CD4-positive, alpha-beta T cell treated with Interleukin-1 beta for 1 hour (primary cell): Measurements from ENCODE around the gene PRKAR2A.

Experiments
- DNase-seq, 2 donors: peaks; one replicate each; pipeline ENCODE4 v3.0.0-alpha.2; 2020 to 2022

The PRKAR2A gene

GRCh38 chr3:48847504-48848423 lies at the start of gene PRKAR2A:
Gene PRKAR2A, minus strand, starts transcription at chr3:48847874. Its CDS starts 278 bp downstream, at chr3:48847596.
- peak; percentile 88 to 89 for DNase-seq

DNA sequence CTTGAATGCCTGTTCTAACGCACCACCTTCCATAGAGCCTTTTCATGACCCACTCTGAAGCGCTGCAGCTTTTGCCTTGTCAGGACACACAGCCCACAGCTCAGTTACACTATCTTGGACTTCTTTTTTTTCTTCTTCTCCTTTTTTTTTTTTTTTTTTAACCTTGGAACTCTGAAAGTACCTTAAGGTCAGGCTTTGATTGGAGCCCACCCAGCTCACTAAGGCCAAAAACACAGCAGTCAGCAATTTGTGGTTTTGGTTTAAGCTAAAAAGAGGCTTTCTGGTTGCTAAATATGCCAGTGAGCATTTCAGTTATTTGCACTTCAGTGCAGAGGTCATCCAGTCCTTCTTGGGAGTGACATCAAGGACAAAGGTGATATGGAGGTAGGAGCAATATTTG lies 49.3 kb upstream of the PRKAR2A start:
- no peak for DNase-seq

DNA sequence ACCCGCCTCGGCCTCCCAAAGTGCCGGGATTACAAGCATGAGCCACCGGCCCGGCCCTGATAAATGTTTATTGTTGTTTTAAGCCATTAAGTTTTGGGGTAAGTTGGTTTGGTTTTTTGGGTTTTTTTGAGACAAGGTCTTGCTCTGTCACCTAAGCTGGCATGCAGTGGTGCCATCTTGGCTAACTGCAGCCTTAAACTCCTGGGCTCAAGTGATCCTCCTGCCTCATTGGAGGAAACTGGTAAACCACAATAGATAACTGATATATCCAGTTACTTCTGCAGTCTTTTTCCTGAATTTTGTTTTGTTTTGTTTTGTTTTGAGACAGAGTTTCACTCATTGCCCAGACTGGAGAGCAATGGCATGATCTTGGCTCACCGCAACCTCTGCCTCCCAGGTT lies 46.8 kb upstream of the PRKAR2A start:
- DNase-seq = no peak

GRCh38 chr3:48891606-48892005 lies 43.9 kb upstream of the PRKAR2A start:
- no peak for DNase-seq

- DNase-seq = no peak
These were observed 38.1 kb upstream of the PRKAR2A start for GRCh38 chr3:48885753-48886152.

GRCh38 chr3:48881652-48882114 lies 34.0 kb upstream of the PRKAR2A start:
- DNase-seq = no peak

- DNase-seq = no peak
These were observed 33.3 kb upstream of the PRKAR2A start for GRCh38 chr3:48881006-48881405.

- no peak for DNase-seq
These were observed 32.3 kb upstream of the PRKAR2A start for GRCh38 chr3:48879994-48880377.

DNA sequence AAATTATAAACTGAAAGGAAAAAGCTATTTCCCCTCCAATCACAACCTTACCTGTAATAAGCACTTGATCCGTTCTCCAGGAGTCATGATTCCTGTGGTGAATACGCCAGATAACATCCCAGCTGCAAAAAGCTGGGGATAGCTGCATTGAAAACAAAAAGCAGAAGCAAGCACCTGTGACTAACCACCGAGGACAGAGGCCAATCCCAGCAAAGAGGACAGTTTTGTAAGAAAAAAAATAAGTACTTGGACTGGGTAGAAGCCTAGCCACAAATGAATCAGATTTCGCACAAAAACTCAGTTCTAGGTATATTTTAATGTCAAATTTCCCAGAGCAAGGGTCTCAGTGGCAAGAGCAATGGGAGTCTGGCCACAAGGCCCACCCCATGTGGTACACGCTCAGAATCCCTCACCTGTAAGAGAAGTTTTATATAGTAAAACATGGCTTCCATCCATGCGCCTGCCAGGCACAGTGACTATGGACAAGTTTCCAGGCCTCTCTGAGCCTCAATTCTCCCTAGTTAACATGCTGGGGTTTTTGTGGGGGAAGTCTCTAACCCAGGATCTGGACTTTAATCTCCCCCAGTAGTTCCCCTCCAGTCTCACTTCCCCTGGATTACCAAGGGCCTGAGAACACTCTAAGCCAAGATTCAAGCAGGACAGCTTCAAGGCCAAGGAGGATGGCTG lies 31.8 kb upstream of the PRKAR2A start:
- DNase-seq = no peak

- DNase-seq = no peak
These were observed 30.0 kb upstream of the PRKAR2A start for GRCh38 chr3:48877671-48878070.

DNA sequence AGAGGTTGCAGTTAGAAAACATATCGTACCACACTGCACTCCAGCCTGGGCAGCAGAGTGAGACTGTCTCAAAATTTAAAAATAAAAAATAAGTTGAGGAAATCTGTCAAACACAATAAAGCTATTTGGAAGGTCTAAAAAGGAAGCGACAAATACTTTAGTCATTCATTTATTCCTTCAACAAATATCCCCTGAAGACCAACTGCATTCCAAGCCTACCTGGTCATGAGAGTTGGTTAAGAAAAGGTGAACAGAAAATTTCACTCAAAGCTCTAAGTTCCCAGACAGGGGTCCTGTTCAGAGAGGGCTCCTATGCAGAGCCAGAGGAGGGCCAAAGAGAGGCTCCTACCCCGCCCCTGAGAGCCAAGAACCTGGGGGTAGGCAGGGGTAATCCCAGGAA lies 15.4 kb upstream of the PRKAR2A start:
- DNase-seq = no peak

GRCh38 chr3:48859206-48859605 lies 11.5 kb upstream of the PRKAR2A start:
- no peak for DNase-seq

- no peak for DNase-seq
These were observed 11.0 kb upstream of the PRKAR2A start for GRCh38 chr3:48858709-48859108.

- no peak for DNase-seq
These were observed 10.0 kb upstream of the PRKAR2A start for GRCh38 chr3:48857641-48858040.

DNA sequence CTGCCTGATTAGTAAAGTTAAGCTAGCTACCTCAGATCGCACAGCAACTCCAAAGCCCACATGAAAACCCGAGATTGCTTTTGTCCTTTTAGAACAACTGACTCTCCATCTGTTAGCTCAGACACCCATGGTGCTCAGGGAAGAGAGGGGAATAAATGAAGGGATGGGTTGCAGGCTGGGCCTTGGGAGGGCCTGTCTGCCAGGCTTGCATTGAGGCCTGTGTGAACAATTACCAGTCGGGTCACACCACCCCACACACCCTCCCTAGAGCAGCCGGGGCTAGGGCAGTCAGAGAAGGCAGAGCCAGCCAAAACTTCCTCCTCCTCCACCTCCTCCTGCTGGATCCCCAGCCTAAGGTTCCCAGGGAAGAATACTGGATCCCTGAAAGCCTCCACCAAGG lies 8.8 kb upstream of the PRKAR2A start:
- no peak for DNase-seq

- DNase-seq = no peak
These were observed 8.2 kb upstream of the PRKAR2A start for GRCh38 chr3:48855681-48856447.

DNA sequence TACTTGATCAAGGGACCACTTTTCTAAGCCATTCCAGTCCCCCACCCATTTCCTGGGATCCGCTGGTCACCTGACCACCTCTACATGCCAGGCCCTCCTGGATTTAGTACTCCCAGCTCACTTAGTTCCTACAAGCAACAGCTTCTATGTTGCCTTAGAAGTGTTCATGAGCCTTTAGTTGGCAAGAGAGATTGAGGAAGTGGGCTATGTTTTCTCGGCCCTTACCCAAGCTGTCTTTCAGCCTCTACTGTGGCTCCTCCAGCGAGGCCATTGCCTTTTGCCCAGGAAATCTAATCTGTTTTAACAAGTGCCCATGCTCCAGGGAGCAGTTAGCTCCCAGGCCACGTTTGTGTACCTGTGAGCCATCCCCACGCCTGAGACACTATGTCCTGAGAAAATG lies 4.5 kb upstream of the PRKAR2A start:
- DNase-seq = no peak

DNA sequence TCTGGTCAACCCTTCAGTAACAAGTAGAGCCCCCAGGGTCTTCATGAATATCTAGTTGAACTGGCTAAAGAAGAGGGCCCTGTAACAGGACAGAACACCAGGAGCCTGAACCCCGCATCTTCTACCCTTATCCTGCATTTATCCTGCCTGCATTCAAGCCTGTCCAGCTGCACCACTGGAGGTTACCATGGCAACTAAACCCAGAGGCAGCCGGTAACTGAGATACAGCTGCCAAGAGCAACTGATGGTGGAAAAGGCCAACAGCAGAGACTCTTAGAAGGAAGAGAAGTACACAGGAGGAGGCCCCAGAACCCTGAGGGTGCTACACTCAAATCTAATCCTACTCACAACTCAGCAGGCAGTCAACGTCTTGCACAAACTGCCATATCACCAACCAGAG lies 3.7 kb upstream of the PRKAR2A start:
- no peak for DNase-seq

GRCh38 chr3:48848816-48849515 lies 1.3 kb upstream of the PRKAR2A start:
- no peak for DNase-seq

DNA sequence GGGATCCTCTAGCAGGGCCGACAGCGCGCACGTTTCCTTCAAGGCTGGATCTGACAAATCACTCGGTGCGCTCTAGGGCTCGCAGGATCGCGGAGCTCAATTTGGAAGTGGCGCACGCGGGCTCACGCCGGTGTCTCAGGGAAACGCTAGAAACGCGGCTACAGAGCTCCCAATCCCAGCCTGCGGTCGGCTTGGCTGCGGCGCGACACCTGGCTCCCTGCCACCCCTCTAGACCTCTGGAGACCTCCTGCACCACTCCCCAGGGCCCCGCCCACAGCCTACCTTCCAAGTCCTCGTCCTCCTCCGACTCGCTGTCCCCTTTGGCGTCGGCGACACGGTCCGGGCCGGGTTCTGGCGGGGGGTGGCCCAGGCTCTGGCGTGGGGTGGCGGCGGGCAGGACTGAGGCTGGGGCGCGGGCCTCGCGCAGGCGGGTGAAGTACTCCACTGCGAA lies 596 bp downstream of the PRKAR2A start:
- DNase-seq = peak; percentile 38 to 40

GRCh38 chr3:48845170-48845569 lies 2.5 kb downstream of the PRKAR2A start:
- DNase-seq = no peak

DNA sequence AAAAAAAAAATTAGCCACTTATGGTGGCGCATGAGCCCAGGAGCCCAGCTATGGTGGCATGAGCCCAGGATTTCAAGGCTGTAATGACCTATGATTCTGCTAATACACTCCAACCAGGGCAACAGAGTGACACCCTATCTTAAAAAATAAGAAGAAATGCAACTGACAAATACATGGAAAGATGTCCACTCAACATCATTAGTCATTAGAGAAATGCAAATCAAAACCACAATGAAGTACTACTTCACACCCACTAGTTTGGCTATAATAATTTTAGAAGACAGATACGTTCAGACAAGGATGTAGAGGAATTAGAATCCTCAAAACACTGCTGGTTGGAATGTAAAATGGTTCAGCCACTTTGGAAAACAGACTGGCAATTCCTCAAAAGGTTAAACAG lies 10.5 kb downstream of the PRKAR2A start:
- DNase-seq = no peak
